ENCODE measurements around the gene CPSF2. TPM values are rescaled to one million over a fixed set of nuclear protein-coding genes. Genes with fewer than 3 reads are reported as not detected.

The CPSF2 gene
- total and polyA plus RNA-seq, 2 of the 13 experiments (the other 11 are each of a cell fraction or from before 2014, with no cell fraction given): 14.3 to 67.9 TPM

GRCh38 chr14:92106143-92106926 is 15.4 kb upstream of the CPSF2 start, which contains the start of gene ATXN3 (continued):
- TF ChIP-seq ARNT2 (CRISPR knock-in tag; IDR thresholded peaks at IDR 0.05; ENCODE audit: low read depth): peak; percentile 38; the same call in 1 of the 2 replicates

- Histone ChIP-seq H3K4me2 (ENCODE audit: low read depth, low read length) (peak overlapping the region; percentile 77), H3K4me1 (ENCODE audit: insufficient read depth, low read length) (peaks cover 46% of the 10 kb centered on the region), H2AFZ (ENCODE audit: low read length) (peak overlapping the region; percentile 80), H3K9ac (ENCODE audit: insufficient read depth, low read depth, low read length) (peak overlapping the region; percentile 42), H3K36me3 (replicated peaks in 1 of 2; ENCODE audit: control insufficient read depth in 1 of 2, insufficient read depth in 2 of 2, low read length in 2 of 2) (no peaks in the 10 kb centered on the region), H3K9me3 (ENCODE audit: low read length) (no peaks in the 10 kb centered on the region), H3K27ac (ENCODE audit: extremely low read length, insufficient read depth, low read length) (peak overlapping the region; percentile 75), H3K79me2 (ENCODE audit: insufficient read depth, low read length) (peaks cover 22% of the 10 kb centered on the region), H4K20me1 (ENCODE audit: insufficient read depth, low read length) (no peaks in the 10 kb centered on the region), H3K4me3 (replicated peaks in 1 of 3; ENCODE audit: insufficient read depth in 1 of 3, low read depth in 2 of 3, low read length in 3 of 3) (peak overlapping the region; percentile 39 to 41 (median 41)), H3K27me3 (ENCODE audit: control insufficient read depth in 1 of 2, insufficient read depth in 2 of 2, low read length in 2 of 2) (no peaks in the 10 kb centered on the region; a peak in 1 of 5 replicates)
- FAIRE-seq (peak; percentile 55), DNase-seq (ENCODE audit: low spot score) (peak; percentile 73), ATAC-seq (peak; percentile 78)
- ChIA-PET CTCF (ENCODE audit: low intra/inter-chr PET ratio, low total read pairs) (no interaction called here), POLR2A (interaction anchor here (2.0 to 4.3 kb wide), 3 partner anchors 10 to 68 kb away, joined by 8 to 93 read pairs (median 28); partner anchors contain the start of genes CPSF2, NDUFB1 and TRIP11)
- in situ Hi-C loops (cut with HindIII; ENCODE audit: extremely low pct_ligation_motif_present, low pct_unique_long_range_greater_than_20kb): loop anchor here (5.0 kb wide), 1 partner anchor 66 kb away; the partner anchor contains the start of gene TRIP11
- 10% methylated on average over 11 of the region's 11 CpGs for WGBS (ENCODE audit: low lambda C conversion rate)
- BruUV-seq (replicated peaks): no TSS peak
- intact Hi-C loops (cut with micrococcal nuclease; ENCODE audit: unreplicated experiment): loop anchor here (5.0 kb wide), 1 partner anchor 1046 kb away; the partner anchor contains the start of gene RPS6KA5
- TF ChIP-seq ELF3 (CRISPR knock-in tag; IDR thresholded peaks at IDR 0.05) (no peak), PAXIP1 (CRISPR knock-in tag; conservative IDR thresholded peaks at IDR 0.05) (no peak), MXI1 (IDR thresholded peaks at IDR 0.05; ENCODE audit: borderline replicate concordance, low read depth, low read length) (peak; percentile 28; the same call in 1 of the 3 replicates), MTA1 (CRISPR knock-in tag; IDR thresholded peaks at IDR 0.05; ENCODE audit: borderline replicate concordance) (no peak), NFYB (CRISPR knock-in tag; IDR thresholded peaks at IDR 0.05) (peak; percentile 59), SP2 (CRISPR knock-in tag; IDR thresholded peaks at IDR 0.05) (0 out of 2 replicates have a peak, but pooled peaks have one; percentile 43)
- TF ChIP-seq, protein P1, sequence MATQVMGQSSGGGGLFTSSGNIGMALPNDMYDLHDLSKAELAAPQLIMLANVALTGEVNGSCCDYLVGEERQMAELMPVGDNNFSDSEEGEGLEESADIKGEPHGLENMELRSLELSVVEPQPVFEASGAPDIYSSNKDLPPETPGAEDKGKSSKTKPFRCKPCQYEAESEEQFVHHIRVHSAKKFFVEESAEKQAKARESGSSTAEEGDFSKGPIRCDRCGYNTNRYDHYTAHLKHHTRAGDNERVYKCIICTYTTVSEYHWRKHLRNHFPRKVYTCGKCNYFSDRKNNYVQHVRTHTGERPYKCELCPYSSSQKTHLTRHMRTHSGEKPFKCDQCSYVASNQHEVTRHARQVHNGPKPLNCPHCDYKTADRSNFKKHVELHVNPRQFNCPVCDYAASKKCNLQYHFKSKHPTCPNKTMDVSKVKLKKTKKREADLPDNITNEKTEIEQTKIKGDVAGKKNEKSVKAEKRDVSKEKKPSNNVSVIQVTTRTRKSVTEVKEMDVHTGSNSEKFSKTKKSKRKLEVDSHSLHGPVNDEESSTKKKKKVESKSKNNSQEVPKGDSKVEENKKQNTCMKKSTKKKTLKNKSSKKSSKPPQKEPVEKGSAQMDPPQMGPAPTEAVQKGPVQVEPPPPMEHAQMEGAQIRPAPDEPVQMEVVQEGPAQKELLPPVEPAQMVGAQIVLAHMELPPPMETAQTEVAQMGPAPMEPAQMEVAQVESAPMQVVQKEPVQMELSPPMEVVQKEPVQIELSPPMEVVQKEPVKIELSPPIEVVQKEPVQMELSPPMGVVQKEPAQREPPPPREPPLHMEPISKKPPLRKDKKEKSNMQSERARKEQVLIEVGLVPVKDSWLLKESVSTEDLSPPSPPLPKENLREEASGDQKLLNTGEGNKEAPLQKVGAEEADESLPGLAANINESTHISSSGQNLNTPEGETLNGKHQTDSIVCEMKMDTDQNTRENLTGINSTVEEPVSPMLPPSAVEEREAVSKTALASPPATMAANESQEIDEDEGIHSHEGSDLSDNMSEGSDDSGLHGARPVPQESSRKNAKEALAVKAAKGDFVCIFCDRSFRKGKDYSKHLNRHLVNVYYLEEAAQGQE (IDR thresholded peaks at IDR 0.05; ENCODE audit: borderline replicate concordance in 1 of 2, low read depth in 1 of 2, low read length in 2 of 2): no peak
- TF ChIP-seq, protein P2, sequence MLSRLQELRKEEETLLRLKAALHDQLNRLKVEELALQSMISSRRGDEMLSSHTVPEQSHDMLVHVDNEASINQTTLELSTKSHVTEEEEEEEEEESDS (CRISPR knock-in tag; IDR thresholded peaks at IDR 0.05; ENCODE audit: borderline replicate concordance): 0 out of 2 replicates have a peak, but pooled peaks have one; percentile 30
Observed at GRCh38 chr14:92108345-92109254, 13.2 kb upstream of the CPSF2 start.
